GM12878 (cell line): ENCODE measurements around the gene FER1L5. TPM values are rescaled to one million over a fixed set of nuclear protein-coding genes. Genes with fewer than 3 reads are reported as not detected.

Source experiments
- ATAC-seq: fragments of 200-7000 bp; cut with Tn5 transposase; 3 replicates; pipeline ENCODE4 v1.9.1; 2020; ENCODE audit warnings: mild to moderate bottlenecking, moderate library complexity
- BruUV-seq: library from RNA; stranded (reverse); fragments of 400-500 nt; replicated peaks from 2 replicates; lab custom pipeline; 2021; lab: Mats Ljungman, UMichigan
- CTCF ChIA-PET: fragments of 300-600 bp; sonication (Branson Sonifier 250); formaldehyde crosslinking; extraction: SDS; loops from one replicate; lab custom pipeline; 2021; ENCODE audit warnings: inconsistent platforms; lab: Yijun Ruan, JAX
- POLR2A ChIA-PET: fragments of 350-600 bp; formaldehyde crosslinking; extraction: SDS; loops from one replicate; lab custom pipeline; 2021; ENCODE audit warnings: inconsistent platforms; lab: Charles Lee
- RAD21 ChIA-PET: fragments of 300-600 bp; sonication (Branson Sonifier 250); formaldehyde crosslinking; loops from one replicate; lab custom pipeline; 2023; ENCODE audit warnings: antibody characterized with exemption; ENCODE audit not compliant: unreplicated experiment; lab: Charles Lee
- SMC1A ChIA-PET: fragments of 300-600 bp; sonication (Branson Sonifier 250); formaldehyde crosslinking; loops from one replicate; lab custom pipeline; 2023; ENCODE audit not compliant: unreplicated experiment, uncharacterized antibody; lab: Charles Lee
- DNase-seq: peaks from one replicate; pipeline ENCODE4 v3.0.0-alpha.2; 2011; ENCODE audit warnings: low read depth, low spot score
- FAIRE-seq: peaks from 3 replicates; lab custom pipeline; 2011; peaks lifted over from hg19 to GRCh38; lab: Jason Lieb, UNC
- H2AFZ ChIP-seq: 2 replicates; pipeline ENCODE4 v1.6.0; 2011; ENCODE audit warnings: low read depth, low read length, control low read depth; ENCODE audit not compliant: control insufficient read depth
- H3K27ac ChIP-seq: 2 replicates; pipeline ENCODE4 v1.5.1; 2011; ENCODE audit warnings: control low read depth; ENCODE audit not compliant: control insufficient read depth, insufficient read depth
- H3K27me3 ChIP-seq, 2 experiments: replicated peaks in 1 of 2; 2 replicates each; pipeline versions ENCODE4 v1.6.0 to v1.6.1; 2011; ENCODE audit warnings: low read length in 1 of 2; ENCODE audit not compliant: control insufficient read depth in 2 of 2, insufficient read depth in 2 of 2
- H3K36me3 ChIP-seq, 2 experiments: 2 replicates each; pipeline ENCODE4 v1.5.1; 2011; ENCODE audit warnings: low read length in 1 of 2; ENCODE audit not compliant: control insufficient read depth in 2 of 2, insufficient read depth in 2 of 2
- H3K4me1 ChIP-seq: 2 replicates; pipeline ENCODE4 v1.6.1; 2011; ENCODE audit warnings: mild to moderate bottlenecking, low read length, moderate library complexity, mixed read lengths; ENCODE audit not compliant: control insufficient read depth, insufficient read depth
- H3K4me2 ChIP-seq: 2 replicates; pipeline ENCODE4 v1.6.0; 2011; ENCODE audit warnings: control low read depth; ENCODE audit not compliant: control insufficient read depth, insufficient read depth
- H3K4me3 ChIP-seq: fragments of 200-600 bp; sonication (generic); 2 replicates; pipeline ENCODE4 v1.5.1; 2016
- H3K79me2 ChIP-seq: 2 replicates; pipeline ENCODE4 v1.6.0; 2011; ENCODE audit warnings: low read length; ENCODE audit not compliant: control insufficient read depth, insufficient read depth
- H3K9ac ChIP-seq: 2 replicates; pipeline ENCODE4 v1.8.0; 2011; ENCODE audit warnings: low read length, control low read depth, mixed read lengths; ENCODE audit not compliant: control insufficient read depth, insufficient read depth
- H3K9me3 ChIP-seq: replicated peaks from 3 replicates; pipeline ENCODE4 v1.5.1; 2011; ENCODE audit warnings: mild to moderate bottlenecking, low read length; ENCODE audit not compliant: control insufficient read depth, insufficient read depth
- H4K20me1 ChIP-seq: 2 replicates; pipeline ENCODE4 v1.6.0; 2011; ENCODE audit not compliant: control insufficient read depth, insufficient read depth
- NFIC ChIP-seq: IDR thresholded peaks from 2 replicates; pipeline ENCODE4 v1.6.1; 2012; ENCODE audit warnings: low read depth, mild to moderate bottlenecking, inconsistent platforms, low read length, moderate library complexity
- SMC3 ChIP-seq: IDR thresholded peaks from 2 replicates; pipeline ENCODE4 v1.6.1; 2011; ENCODE audit warnings: low read length, improper control_type of control experiment, borderline replicate concordance
- TAF1 ChIP-seq: IDR thresholded peaks from 2 replicates; pipeline ENCODE4 v1.6.1; 2011; ENCODE audit warnings: mild to moderate bottlenecking, low read depth, low read length, borderline replicate concordance
- ZNF622 ChIP-seq: fragments of 450-650 bp; IDR thresholded peaks from 2 replicates; pipeline ENCODE4 v1.6.1; 2017; ENCODE audit warnings: mild to moderate bottlenecking, inconsistent platforms
- WGBS: methylation state at CpG from one replicate; pipeline ENCODE4 v1.1.6; 2016; ENCODE audit warnings: low lambda C conversion rate; ENCODE audit not compliant: insufficient replicate concordance, insufficient coverage; ENCODE audit errors: missing lambda C conversion rate; 5-methylcytosine and 5-hydroxymethylcytosine counted together
- in situ Hi-C: fragments of 300-500 bp; cut with MboI; formaldehyde crosslinking; loops from 9 replicates; pipeline ENCODE4 v1.14.3; 2018; ENCODE audit warnings: mixed read lengths
- intact Hi-C: fragments of 100-400 bp; cut with micrococcal nuclease; formaldehyde crosslinking; loops from one replicate; pipeline ENCODE4 v1.14.2; 2022; ENCODE audit not compliant: unreplicated experiment
- polyA plus RNA-seq, 11 experiments: library from polyadenylated mRNA; depleted of rRNA in 4 of 11; unstranded in 6 of 11; stranded (reverse) in 5 of 11; fragments of >200 nt; fragmentation: Nextera tagmentation in 4 of 11; fragmentation: Illumina TruSeq in 1 of 11; extraction: Ambion mirVana in 4 of 11; extraction: Trizol in 1 of 11; gene quantifications; 1 replicate in 1 of 11; 2 replicates in 10 of 11; pipeline versions ENCODE4 v1.2.1 to v1.2.3, GENCODE V29; 2011 to 2016; ENCODE audit warnings: inconsistent platforms in 2 of 11, missing spikeins in 2 of 11, low read depth in 1 of 11
- total RNA-seq, 4 experiments: library from RNA; depleted of rRNA in 3 of 4; stranded (reverse); fragments of >200 nt in 3 of 4; fragmentation: Illumina TruSeq in 1 of 4; extraction: Trizol in 1 of 4; gene quantifications; 2 replicates each; pipeline versions ENCODE4 v1.2.1 to v1.2.3, GENCODE V29; 2013 to 2021
- TF ChIP-seq, protein P1 (sequence below): IDR thresholded peaks from 2 replicates; pipeline ENCODE4 v1.6.1; 2012; ENCODE audit warnings: improper control_type of control experiment, low read depth, low read length; ENCODE audit not compliant: insufficient replicate concordance
- TF ChIP-seq, protein P2 (sequence below): IDR thresholded peaks from 2 replicates; pipeline ENCODE4 v1.6.1; 2012; ENCODE audit warnings: low read length, inconsistent platforms

Gene FER1L5
- total and polyA plus RNA-seq, 10 of the 15 experiments (the other 5 are each of a cell fraction or from before 2014, with no cell fraction given), result not detected

GRCh38 chr2:96734880-96735583, 92.5 kb downstream of the FER1L5 start:
- POLR2A ChIA-PET, result interaction anchor here (0.5 to 1.0 kb wide), 4 partner anchors 26 to 548 kb away, joined by 3 to 6 read pairs (median 4); partner anchors contain the start of gene CNNM4
- 84% methylated on average over 8 of the region's 8 CpGs for WGBS
- no peak for FAIRE-seq

GRCh38 chr2:96737251-96737650, 94.7 kb downstream of the FER1L5 start:
- Histone ChIP-seq H3K27ac (no peak overlapping the region), H3K36me3 (peaks cover 1 to 11% of the 10 kb centered on the region in 2 experiments; a peak in 3 of 4 replicates), H3K4me3 (no peak overlapping the region), H3K4me2 (no peak overlapping the region), H3K4me1 (no peaks in the 10 kb centered on the region), H3K9ac (no peak overlapping the region), H3K9me3 (no peaks in the 10 kb centered on the region), H3K27me3 (no peaks in the 10 kb centered on the region), H2AFZ (no peak overlapping the region), H4K20me1 (no peaks in the 10 kb centered on the region), H3K79me2 (peaks cover 13% of the 10 kb centered on the region)
- ChIA-PET RAD21 (no interaction called here), CTCF (interaction anchor here (0.8 to 2.1 kb wide), 7 partner anchors 22 to 330 kb away, joined by 3 to 6 read pairs (median 4); partner anchors contain the start of gene ANKRD39), SMC1A (interaction anchor here (3.4 kb wide), 1 partner anchor 27 kb away, joined by 12 read pairs; no protein-coding TSS in a partner anchor), POLR2A (no interaction called here)
- FAIRE-seq, result no peak
- in situ Hi-C loops, result no loop called here
- no peak for DNase-seq
- intact Hi-C loops, result no loop called here
- WGBS, result 45% methylated on average over 2 of the region's 2 CpGs
- no peak for ATAC-seq
- no TSS peak for BruUV-seq
- TF ChIP-seq SMC3 (no peak), ZNF622 (no peak), TAF1 (no peak)
- TF ChIP-seq, protein P1, sequence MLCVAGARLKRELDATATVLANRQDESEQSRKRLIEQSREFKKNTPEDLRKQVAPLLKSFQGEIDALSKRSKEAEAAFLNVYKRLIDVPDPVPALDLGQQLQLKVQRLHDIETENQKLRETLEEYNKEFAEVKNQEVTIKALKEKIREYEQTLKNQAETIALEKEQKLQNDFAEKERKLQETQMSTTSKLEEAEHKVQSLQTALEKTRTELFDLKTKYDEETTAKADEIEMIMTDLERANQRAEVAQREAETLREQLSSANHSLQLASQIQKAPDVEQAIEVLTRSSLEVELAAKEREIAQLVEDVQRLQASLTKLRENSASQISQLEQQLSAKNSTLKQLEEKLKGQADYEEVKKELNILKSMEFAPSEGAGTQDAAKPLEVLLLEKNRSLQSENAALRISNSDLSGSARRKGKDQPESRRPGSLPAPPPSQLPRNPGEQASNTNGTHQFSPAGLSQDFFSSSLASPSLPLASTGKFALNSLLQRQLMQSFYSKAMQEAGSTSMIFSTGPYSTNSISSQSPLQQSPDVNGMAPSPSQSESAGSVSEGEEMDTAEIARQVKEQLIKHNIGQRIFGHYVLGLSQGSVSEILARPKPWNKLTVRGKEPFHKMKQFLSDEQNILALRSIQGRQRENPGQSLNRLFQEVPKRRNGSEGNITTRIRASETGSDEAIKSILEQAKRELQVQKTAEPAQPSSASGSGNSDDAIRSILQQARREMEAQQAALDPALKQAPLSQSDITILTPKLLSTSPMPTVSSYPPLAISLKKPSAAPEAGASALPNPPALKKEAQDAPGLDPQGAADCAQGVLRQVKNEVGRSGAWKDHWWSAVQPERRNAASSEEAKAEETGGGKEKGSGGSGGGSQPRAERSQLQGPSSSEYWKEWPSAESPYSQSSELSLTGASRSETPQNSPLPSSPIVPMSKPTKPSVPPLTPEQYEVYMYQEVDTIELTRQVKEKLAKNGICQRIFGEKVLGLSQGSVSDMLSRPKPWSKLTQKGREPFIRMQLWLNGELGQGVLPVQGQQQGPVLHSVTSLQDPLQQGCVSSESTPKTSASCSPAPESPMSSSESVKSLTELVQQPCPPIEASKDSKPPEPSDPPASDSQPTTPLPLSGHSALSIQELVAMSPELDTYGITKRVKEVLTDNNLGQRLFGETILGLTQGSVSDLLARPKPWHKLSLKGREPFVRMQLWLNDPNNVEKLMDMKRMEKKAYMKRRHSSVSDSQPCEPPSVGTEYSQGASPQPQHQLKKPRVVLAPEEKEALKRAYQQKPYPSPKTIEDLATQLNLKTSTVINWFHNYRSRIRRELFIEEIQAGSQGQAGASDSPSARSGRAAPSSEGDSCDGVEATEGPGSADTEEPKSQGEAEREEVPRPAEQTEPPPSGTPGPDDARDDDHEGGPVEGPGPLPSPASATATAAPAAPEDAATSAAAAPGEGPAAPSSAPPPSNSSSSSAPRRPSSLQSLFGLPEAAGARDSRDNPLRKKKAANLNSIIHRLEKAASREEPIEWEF, result no peak

More at GRCh38 chr2:96734880-96735583, 92.5 kb downstream of the FER1L5 start:
- Histone ChIP-seq H3K4me1 (no peaks in the 10 kb centered on the region), H3K4me2 (no peak overlapping the region), H3K27ac (no peak overlapping the region), H3K79me2 (peaks cover 13% of the 10 kb centered on the region), H3K9ac (no peak overlapping the region), H2AFZ (no peak overlapping the region), H3K4me3 (no peak overlapping the region), H4K20me1 (no peaks in the 10 kb centered on the region), H3K27me3 (no peaks in the 10 kb centered on the region), H3K9me3 (no peaks in the 10 kb centered on the region), H3K36me3 (peaks cover 1 to 11% of the 10 kb centered on the region in 2 experiments)
- in situ Hi-C loops, result no loop called here
- CTCF ChIA-PET, result interaction anchor here (2.1 kb wide), 2 partner anchors 25 to 28 kb away, joined by 4 to 5 read pairs; partner anchors contain the start of gene CNNM4
- ATAC-seq (no peak), DNase-seq (no peak)
- no peak for TF ChIP-seq NFIC
- TF ChIP-seq, protein P2, sequence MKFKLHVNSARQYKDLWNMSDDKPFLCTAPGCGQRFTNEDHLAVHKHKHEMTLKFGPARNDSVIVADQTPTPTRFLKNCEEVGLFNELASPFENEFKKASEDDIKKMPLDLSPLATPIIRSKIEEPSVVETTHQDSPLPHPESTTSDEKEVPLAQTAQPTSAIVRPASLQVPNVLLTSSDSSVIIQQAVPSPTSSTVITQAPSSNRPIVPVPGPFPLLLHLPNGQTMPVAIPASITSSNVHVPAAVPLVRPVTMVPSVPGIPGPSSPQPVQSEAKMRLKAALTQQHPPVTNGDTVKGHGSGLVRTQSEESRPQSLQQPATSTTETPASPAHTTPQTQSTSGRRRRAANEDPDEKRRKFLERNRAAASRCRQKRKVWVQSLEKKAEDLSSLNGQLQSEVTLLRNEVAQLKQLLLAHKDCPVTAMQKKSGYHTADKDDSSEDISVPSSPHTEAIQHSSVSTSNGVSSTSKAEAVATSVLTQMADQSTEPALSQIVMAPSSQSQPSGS, result no peak
- no TSS peak for BruUV-seq
- intact Hi-C loops, result no loop called here
- SMC1A ChIA-PET, result interaction anchor here (1.0 to 3.4 kb wide), 3 partner anchors 12 to 29 kb away, joined by 3 to 12 read pairs (median 3); no protein-coding TSS in a partner anchor
- RAD21 ChIA-PET, result no interaction called here
